Panc1 (cell line): ENCODE measurements around the gene PRUNE2. TPM values are rescaled to one million over a fixed set of nuclear protein-coding genes. Genes with fewer than 3 reads are reported as not detected.

ENCODE experiments used
- ATAC-seq: fragments of 200-7000 bp; cut with Tn5 transposase; 2 replicates; pipeline ENCODE4 v1.9.1; 2020; ENCODE audit warnings: mild to moderate bottlenecking, moderate library complexity
- BruUV-seq: library from RNA; stranded (reverse); fragments of 400-500 nt; replicated peaks from 2 replicates; lab custom pipeline; 2021; lab: Mats Ljungman, UMichigan
- CTCF ChIA-PET: fragments of 300-600 bp; sonication (Branson Sonifier 250); formaldehyde crosslinking; loops from one replicate; lab custom pipeline; 2022; ENCODE audit warnings: antibody characterized with exemption; lab: Charles Lee
- POLR2A ChIA-PET: fragments of 300-600 bp; sonication (Branson Sonifier 250); formaldehyde crosslinking; loops from one replicate; lab custom pipeline; 2022; ENCODE audit warnings: antibody characterized with exemption; lab: Charles Lee
- DNase-seq: peaks from one replicate; pipeline ENCODE4 v3.0.0-alpha.2; 2010; ENCODE audit warnings: low read depth, low spot score
- H3K27ac ChIP-seq: 2 replicates; pipeline ENCODE4 v1.5.1; 2011; ENCODE audit warnings: mild to moderate bottlenecking, low read length, inconsistent platforms
- H3K27me3 ChIP-seq: fragments of 200-500 bp; sonication (Bioruptor generic); 2 replicates; pipeline ENCODE4 v1.6.0; 2014; ENCODE audit warnings: low read length, inconsistent platforms; ENCODE audit not compliant: control insufficient read depth, insufficient read depth
- H3K36me3 ChIP-seq: fragments of 200-500 bp; sonication (Bioruptor generic); 2 replicates; pipeline ENCODE4 v1.5.1; 2014; ENCODE audit warnings: inconsistent platforms, mild to moderate bottlenecking, low read length, moderate library complexity; ENCODE audit not compliant: control insufficient read depth, insufficient read depth
- H3K4me1 ChIP-seq: 2 replicates; pipeline ENCODE4 v1.5.1; 2011; ENCODE audit warnings: inconsistent platforms, mild to moderate bottlenecking, low read length, moderate library complexity; ENCODE audit not compliant: control insufficient read depth, insufficient read depth
- H3K4me3 ChIP-seq, 2 experiments: 2 replicates each; pipeline ENCODE4 v1.5.1; 2011 to 2012; ENCODE audit warnings: low read depth in 2 of 2, low read length in 2 of 2, mild to moderate bottlenecking in 2 of 2, inconsistent platforms in 1 of 2, moderate library complexity in 1 of 2
- H3K9me3 ChIP-seq: fragments of 200-500 bp; sonication (Bioruptor generic); 2 replicates; pipeline ENCODE4 v1.5.1; 2014; ENCODE audit warnings: low read depth, mild to moderate bottlenecking, inconsistent platforms, low read length, moderate library complexity; ENCODE audit not compliant: control insufficient read depth, insufficient read depth
- POLR2AphosphoS5 ChIP-seq: IDR thresholded peaks from 2 replicates; pipeline ENCODE4 v1.6.1; 2012; ENCODE audit warnings: mild to moderate bottlenecking, low read depth, low read length, moderate library complexity
- REST ChIP-seq, 2 experiments: IDR thresholded peaks; 2 replicates each; pipeline ENCODE4 v1.6.1; 2011 to 2012; ENCODE audit warnings: low read depth in 2 of 2, control low read depth in 1 of 2, low read length in 1 of 2, mild to moderate bottlenecking in 1 of 2, moderate library complexity in 1 of 2; ENCODE audit not compliant: insufficient read depth in 1 of 2
- SIN3A ChIP-seq: IDR thresholded peaks from 2 replicates; pipeline ENCODE4 v1.6.1; 2012; ENCODE audit warnings: low read depth, mild to moderate bottlenecking, low read length, moderate library complexity, borderline replicate concordance; ENCODE audit not compliant: insufficient read depth
- TCF7L2 ChIP-seq: IDR thresholded peaks from 2 replicates; pipeline ENCODE4 v1.6.1; 2011; ENCODE audit warnings: mild to moderate bottlenecking, low read depth, low read length, inconsistent platforms
- in situ Hi-C: cut with HindIII; loops from 2 replicates; pipeline ENCODE4 v1.10.0; 2016; ENCODE audit warnings: low sequenced_read_pairs, low pct_unique_long_range_greater_than_20kb
- intact Hi-C: fragments of 100-400 bp; cut with micrococcal nuclease; formaldehyde crosslinking; loops from one replicate; pipeline ENCODE4 v1.10.0; 2022; ENCODE audit not compliant: unreplicated experiment
- total RNA-seq: library from RNA; stranded (reverse); gene quantifications from one replicate; pipeline ENCODE4 v1.2.1, GENCODE V29; 2021; ENCODE audit not compliant: unreplicated experiment
- TF ChIP-seq, protein P1 (sequence below): fragments of 450-650 bp; IDR thresholded peaks from 2 replicates; pipeline ENCODE4 v1.5.1; 2017; ENCODE audit warnings: mild to moderate bottlenecking

Gene PRUNE2
- total RNA-seq, 1 experiment from 2014 or later, result 0.18 TPM

DNA sequence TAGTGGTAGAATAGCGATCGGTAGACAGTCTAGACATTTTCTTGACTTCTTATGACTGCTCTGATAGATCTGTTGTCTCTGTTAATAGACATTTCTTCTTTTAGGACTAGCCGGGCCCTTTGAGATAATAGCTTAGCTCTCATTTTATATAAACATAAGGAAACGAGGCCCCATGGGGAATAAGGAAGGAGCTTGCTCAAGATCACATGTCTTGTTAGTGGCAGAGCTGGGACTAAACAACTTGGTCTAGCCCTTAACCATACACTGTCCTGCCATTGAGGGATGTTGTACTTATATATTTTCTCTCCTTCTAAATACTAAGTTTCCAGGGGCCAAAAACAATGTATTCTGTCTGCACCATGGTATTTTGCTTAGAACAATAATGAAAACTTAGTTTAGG lies 306.9 kb downstream of the PRUNE2 start:
- TF ChIP-seq SIN3A (no peak), REST (IDR thresholded peaks at IDR 0.05; ENCODE audit: insufficient read depth in 1 of 2, low read depth in 2 of 2, low read length in 1 of 2) (no peak), POLR2AphosphoS5 (no peak), TCF7L2 (no peak)
- TF ChIP-seq, protein P1, sequence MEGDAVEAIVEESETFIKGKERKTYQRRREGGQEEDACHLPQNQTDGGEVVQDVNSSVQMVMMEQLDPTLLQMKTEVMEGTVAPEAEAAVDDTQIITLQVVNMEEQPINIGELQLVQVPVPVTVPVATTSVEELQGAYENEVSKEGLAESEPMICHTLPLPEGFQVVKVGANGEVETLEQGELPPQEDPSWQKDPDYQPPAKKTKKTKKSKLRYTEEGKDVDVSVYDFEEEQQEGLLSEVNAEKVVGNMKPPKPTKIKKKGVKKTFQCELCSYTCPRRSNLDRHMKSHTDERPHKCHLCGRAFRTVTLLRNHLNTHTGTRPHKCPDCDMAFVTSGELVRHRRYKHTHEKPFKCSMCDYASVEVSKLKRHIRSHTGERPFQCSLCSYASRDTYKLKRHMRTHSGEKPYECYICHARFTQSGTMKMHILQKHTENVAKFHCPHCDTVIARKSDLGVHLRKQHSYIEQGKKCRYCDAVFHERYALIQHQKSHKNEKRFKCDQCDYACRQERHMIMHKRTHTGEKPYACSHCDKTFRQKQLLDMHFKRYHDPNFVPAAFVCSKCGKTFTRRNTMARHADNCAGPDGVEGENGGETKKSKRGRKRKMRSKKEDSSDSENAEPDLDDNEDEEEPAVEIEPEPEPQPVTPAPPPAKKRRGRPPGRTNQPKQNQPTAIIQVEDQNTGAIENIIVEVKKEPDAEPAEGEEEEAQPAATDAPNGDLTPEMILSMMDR, result no peak
- intact Hi-C loops (no loop called here), in situ Hi-C loops (no loop called here)
- Histone ChIP-seq H3K4me1 (no peaks in the 10 kb centered on the region), H3K27ac (no peak overlapping the region), H3K4me3 (no peak overlapping the region), H3K27me3 (no peaks in the 10 kb centered on the region), H3K9me3 (no peaks in the 10 kb centered on the region), H3K36me3 (no peaks in the 10 kb centered on the region)
- ChIA-PET CTCF (no interaction called here), POLR2A (no interaction called here)
- no peak for DNase-seq
- ATAC-seq, result no peak
- BruUV-seq, result no TSS peak

DNA sequence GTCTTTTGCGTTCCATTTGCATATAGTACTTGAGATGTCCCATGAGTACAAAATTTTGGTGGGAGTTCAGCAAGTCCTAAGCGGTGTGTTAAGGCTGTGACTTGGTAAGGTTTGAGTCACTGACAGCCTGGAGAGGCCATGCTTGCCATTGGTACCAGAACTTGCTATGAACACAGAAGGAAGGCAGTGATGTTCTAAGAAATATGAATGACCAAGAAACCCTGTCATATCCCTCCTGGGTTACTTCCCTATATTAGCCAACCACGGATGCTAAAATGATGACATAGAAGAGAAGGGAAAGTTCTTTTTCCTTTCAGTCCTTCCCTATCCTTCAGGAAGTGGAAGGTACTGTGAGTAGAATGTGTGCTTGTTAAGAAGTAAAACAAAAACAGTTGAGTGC lies 310.3 kb downstream of the PRUNE2 start:
- BruUV-seq, result no TSS peak
- TF ChIP-seq, protein P1, result no peak
- TF ChIP-seq POLR2AphosphoS5, result no peak
- no peak for TF ChIP-seq SIN3A
- no peak for TF ChIP-seq TCF7L2
- TF ChIP-seq REST (IDR thresholded peaks at IDR 0.05; ENCODE audit: insufficient read depth in 1 of 2, low read depth in 2 of 2, low read length in 1 of 2), result no peak
- ChIA-PET POLR2A (no interaction called here), CTCF (no interaction called here)
- intact Hi-C loops (no loop called here), in situ Hi-C loops (no loop called here)
- DNase-seq (no peak), ATAC-seq (no peak)
- Histone ChIP-seq H3K36me3 (no peaks in the 10 kb centered on the region), H3K27me3 (no peaks in the 10 kb centered on the region), H3K27ac (no peak overlapping the region), H3K9me3 (no peaks in the 10 kb centered on the region), H3K4me3 (no peak overlapping the region), H3K4me1 (no peaks in the 10 kb centered on the region)
